HL-60 (cell line): ENCODE measurements around the gene CLEC4M.
"Not testable (repeated sequence)": the region's sequence is repeated elsewhere in the genome, so short reads cannot be mapped to it uniquely, and the experiment has no call there.

Experiments used
- GABPA ChIP-seq: IDR thresholded peaks from 2 replicates; pipeline ENCODE4 v1.6.1; 2012; ENCODE audit warnings: low read depth
- POLR2AphosphoS5 ChIP-seq: IDR thresholded peaks from 2 replicates; pipeline ENCODE4 v1.6.1; 2012; ENCODE audit warnings: low read depth
- SPI1 ChIP-seq: IDR thresholded peaks from 2 replicates; pipeline ENCODE4 v1.6.1; 2012; ENCODE audit warnings: low read depth, mild to moderate bottlenecking, borderline replicate concordance
- TF ChIP-seq, protein P1 (sequence below): IDR thresholded peaks from one replicate; pipeline ENCODE4 v1.5.1; 2011; ENCODE audit warnings: low read length, control low read depth, inconsistent platforms; ENCODE audit not compliant: insufficient read depth

DNA sequence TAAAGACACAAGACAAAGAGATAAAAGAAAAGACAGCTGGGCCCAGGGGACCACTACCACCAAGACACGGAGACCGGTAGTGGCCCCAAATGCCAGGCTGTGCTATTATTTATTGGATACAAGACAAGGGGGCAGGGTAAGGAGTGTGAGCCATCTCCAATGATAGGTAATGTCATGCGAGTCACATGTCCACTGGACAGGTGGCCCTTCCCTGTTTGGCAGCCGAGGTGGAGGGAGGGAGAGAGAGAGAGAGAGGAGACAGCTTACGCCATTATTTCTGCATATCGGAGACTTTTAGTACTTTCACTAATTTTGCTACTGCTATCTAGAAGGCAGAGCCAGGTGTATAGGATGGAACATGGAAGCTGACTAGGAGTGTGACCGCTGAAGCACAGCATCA is 29.7 kb downstream of the CLEC4M start:
- TF ChIP-seq, protein P1, sequence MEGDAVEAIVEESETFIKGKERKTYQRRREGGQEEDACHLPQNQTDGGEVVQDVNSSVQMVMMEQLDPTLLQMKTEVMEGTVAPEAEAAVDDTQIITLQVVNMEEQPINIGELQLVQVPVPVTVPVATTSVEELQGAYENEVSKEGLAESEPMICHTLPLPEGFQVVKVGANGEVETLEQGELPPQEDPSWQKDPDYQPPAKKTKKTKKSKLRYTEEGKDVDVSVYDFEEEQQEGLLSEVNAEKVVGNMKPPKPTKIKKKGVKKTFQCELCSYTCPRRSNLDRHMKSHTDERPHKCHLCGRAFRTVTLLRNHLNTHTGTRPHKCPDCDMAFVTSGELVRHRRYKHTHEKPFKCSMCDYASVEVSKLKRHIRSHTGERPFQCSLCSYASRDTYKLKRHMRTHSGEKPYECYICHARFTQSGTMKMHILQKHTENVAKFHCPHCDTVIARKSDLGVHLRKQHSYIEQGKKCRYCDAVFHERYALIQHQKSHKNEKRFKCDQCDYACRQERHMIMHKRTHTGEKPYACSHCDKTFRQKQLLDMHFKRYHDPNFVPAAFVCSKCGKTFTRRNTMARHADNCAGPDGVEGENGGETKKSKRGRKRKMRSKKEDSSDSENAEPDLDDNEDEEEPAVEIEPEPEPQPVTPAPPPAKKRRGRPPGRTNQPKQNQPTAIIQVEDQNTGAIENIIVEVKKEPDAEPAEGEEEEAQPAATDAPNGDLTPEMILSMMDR, result not testable (repeated sequence)
- not testable (repeated sequence) for TF ChIP-seq GABPA, SPI1, POLR2AphosphoS5
